ENCODE results near the gene NLRC5.
A peak's percentile ranks its signal among the peaks of the same experiment; 100 is the strongest.

The NLRC5 gene

DNA sequence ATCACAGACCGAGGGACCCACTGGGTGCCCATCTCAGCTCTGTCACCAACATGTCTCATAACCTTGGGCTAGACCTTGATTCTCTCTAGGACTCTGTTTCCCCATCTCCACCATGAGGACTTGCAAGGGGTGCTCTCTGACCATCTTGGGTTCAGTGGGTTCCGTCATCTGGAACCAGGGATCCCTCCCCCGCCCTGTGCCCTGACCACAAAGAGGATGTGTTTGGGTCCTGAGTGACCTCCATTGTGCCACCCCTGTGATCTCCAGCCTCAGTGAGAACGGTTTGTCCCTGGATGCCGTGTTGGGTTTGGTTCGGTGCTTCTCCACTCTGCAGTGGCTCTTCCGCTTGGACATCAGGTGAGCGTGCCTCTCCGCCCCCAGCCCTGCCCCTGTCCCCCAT, 53.9 kb downstream of the NLRC5 start:
- Histone ChIP-seq H3K4me3 (ENCODE audit: control insufficient read depth in 1 of 7, extremely low read depth in 1 of 7, insufficient read depth in 4 of 7, low read depth in 2 of 7, low read length in 6 of 7) (no peak overlapping the region), H3K36me3 (ENCODE audit: control insufficient read depth in 4 of 4, insufficient read depth in 4 of 4, low read length in 3 of 4) (peaks cover 4 to 43% (median 22%) of the 10 kb centered on the region in 4 experiments), H3K27me3 (replicated peaks in 2 of 5; ENCODE audit: control insufficient read depth in 4 of 5, insufficient read depth in 5 of 5, low read length in 4 of 5) (no peaks in the 10 kb centered on the region), H3K27ac (ENCODE audit: insufficient read depth in 1 of 2, low read depth in 1 of 2, low read length in 2 of 2, poor library complexity in 1 of 2, severe bottlenecking in 2 of 2) (no peak overlapping the region), H3K4me1 (ENCODE audit: control extremely low read depth in 1 of 4, control insufficient read depth in 4 of 4, insufficient read depth in 4 of 4, low read length in 3 of 4) (peaks cover 4 to 59% (median 39%) of the 10 kb centered on the region in 4 experiments), H3K9me3 (ENCODE audit: control extremely low read depth in 1 of 5, control insufficient read depth in 4 of 5, insufficient read depth in 2 of 5, low read depth in 1 of 5, low read length in 4 of 5) (peaks cover 0 to 5% (median 0%) of the 10 kb centered on the region in 5 experiments)
- POLR2A ChIA-PET = no interaction called here
- 94% methylated on average over 9 of the region's 9 CpGs for WGBS (ENCODE audit: insufficient coverage)
- CTCF ChIA-PET = no interaction called here
- no peak for DNase-seq

DNA sequence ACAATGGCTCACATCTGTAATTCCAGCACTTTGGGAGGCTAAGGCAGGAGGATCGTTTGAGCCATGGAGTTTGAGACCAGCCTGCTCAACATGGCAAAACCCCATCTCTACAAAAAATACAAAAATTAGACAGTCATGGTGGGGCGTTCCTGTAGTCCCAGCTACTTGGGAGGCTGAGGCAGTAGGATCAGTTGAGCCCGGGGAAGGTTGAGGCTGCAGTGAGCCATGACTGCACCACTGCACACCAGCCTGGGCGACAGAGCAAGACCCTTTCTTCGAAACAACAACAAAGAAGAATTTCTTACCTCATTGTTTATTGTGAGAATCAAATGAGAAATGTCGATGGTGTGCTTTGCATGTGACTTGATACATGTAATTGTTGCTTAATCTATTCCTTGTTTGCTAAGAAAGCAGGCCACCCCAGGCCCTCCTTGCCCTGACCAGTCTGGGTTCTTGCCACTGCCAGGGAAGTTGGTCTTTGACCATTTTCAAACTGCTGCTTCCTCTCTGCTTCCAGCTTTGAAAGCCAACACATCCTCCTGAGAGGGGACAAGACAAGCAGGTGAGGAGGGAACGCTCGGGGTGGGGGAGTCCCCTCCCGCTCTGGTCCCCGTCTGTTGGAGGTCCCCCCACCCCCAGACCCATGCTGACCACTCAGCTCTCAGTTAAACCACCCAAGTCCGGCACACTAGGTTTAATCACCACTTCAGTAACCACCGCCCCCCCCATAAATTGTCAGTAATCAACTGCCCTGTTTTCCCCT, 55.8 kb downstream of the NLRC5 start:
- POLR2A ChIA-PET = interaction anchor here (1.5 kb wide), 1 partner anchor 101 kb away, joined by 3 read pairs; no protein-coding TSS in a partner anchor
- H3K27ac ChIP-seq (ENCODE audit: insufficient read depth in 1 of 2, low read depth in 1 of 2, low read length in 2 of 2, poor library complexity in 1 of 2, severe bottlenecking in 2 of 2) = no peak overlapping the region
- peaks cover 2 to 41% (median 21%) of the 10 kb centered on the region in 4 experiments for H3K4me1 ChIP-seq (ENCODE audit: control extremely low read depth in 1 of 4, control insufficient read depth in 4 of 4, insufficient read depth in 4 of 4, low read length in 3 of 4)
- 89% methylated on average over 3 of the region's 12 CpGs for WGBS (ENCODE audit: insufficient coverage)
- peaks cover 0 to 5% (median 0%) of the 10 kb centered on the region in 5 experiments for H3K9me3 ChIP-seq (ENCODE audit: control extremely low read depth in 1 of 5, control insufficient read depth in 4 of 5, insufficient read depth in 2 of 5, low read depth in 1 of 5, low read length in 4 of 5)
- H3K4me3 ChIP-seq (ENCODE audit: control insufficient read depth in 1 of 7, extremely low read depth in 1 of 7, insufficient read depth in 4 of 7, low read depth in 2 of 7, low read length in 6 of 7) = peak overlapping the region in 1 of 7 experiments; percentile 8
- CTCF ChIA-PET = interaction anchor here (0.9 to 5.9 kb wide), 12 partner anchors 11 to 252 kb away, joined by 3 to 61 read pairs (median 5); partner anchors contain the start of gene CETP
- no peaks in the 10 kb centered on the region for H3K27me3 ChIP-seq (replicated peaks in 2 of 5; ENCODE audit: control insufficient read depth in 4 of 5, insufficient read depth in 5 of 5, low read length in 4 of 5)
- DNase-seq = no peak
- H3K36me3 ChIP-seq (ENCODE audit: control insufficient read depth in 4 of 4, insufficient read depth in 4 of 4, low read length in 3 of 4) = peaks cover 4 to 47% (median 21%) of the 10 kb centered on the region in 4 experiments

DNA sequence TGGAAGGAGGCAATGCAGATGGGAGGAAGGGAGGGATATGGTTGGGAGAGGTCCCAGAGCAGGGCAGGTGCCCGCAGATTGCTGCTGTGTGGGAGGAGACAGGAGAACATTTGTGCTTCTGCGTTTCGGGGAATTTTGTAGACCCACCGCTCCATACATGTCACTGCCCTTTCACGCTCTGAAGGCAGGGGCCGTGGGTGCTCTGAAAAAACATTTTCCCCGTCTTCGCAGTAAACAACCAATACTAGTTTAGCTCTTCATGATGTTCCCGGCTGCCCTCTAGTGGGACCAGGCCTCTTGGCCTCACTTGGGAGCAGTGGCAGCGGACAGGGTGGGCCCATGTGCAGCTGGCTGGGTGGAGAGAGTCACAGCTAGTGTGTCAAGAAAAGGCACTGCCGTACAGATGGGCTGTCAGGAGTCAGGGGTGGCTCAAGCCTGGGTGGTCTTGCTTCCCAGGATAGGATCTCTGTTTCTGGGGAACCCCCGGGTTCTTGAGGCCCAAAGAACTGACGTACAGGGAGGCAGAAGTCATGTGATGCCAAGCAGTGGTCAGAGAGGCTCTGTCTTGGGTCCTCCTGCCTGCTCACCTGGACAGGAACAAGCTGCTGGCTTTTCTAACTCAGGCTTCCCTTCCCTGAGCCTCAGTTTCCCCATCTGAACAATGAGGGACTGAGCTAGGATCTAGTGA, 56.5 kb downstream of the NLRC5 start:
- Histone ChIP-seq H3K27ac (ENCODE audit: insufficient read depth in 1 of 2, low read depth in 1 of 2, low read length in 2 of 2, poor library complexity in 1 of 2, severe bottlenecking in 2 of 2) (no peak overlapping the region), H3K27me3 (replicated peaks in 2 of 5; ENCODE audit: control insufficient read depth in 4 of 5, insufficient read depth in 5 of 5, low read length in 4 of 5) (no peaks in the 10 kb centered on the region), H3K4me3 (ENCODE audit: control insufficient read depth in 1 of 7, extremely low read depth in 1 of 7, insufficient read depth in 4 of 7, low read depth in 2 of 7, low read length in 6 of 7) (peak overlapping the region in 1 of 7 experiments; percentile 8), H3K9me3 (ENCODE audit: control extremely low read depth in 1 of 5, control insufficient read depth in 4 of 5, insufficient read depth in 2 of 5, low read depth in 1 of 5, low read length in 4 of 5) (peaks cover 0 to 3% (median 0%) of the 10 kb centered on the region in 5 experiments), H3K36me3 (ENCODE audit: control insufficient read depth in 4 of 4, insufficient read depth in 4 of 4, low read length in 3 of 4) (peaks cover 4 to 41% (median 19%) of the 10 kb centered on the region in 4 experiments), H3K4me1 (ENCODE audit: control extremely low read depth in 1 of 4, control insufficient read depth in 4 of 4, insufficient read depth in 4 of 4, low read length in 3 of 4) (peaks cover 2 to 33% (median 21%) of the 10 kb centered on the region in 4 experiments)
- peak; percentile 59 to 81 (median 76) for DNase-seq
- WGBS (ENCODE audit: insufficient coverage) = 16% methylated on average over 7 of the region's 13 CpGs
- ChIA-PET POLR2A (interaction anchor here (0.9 to 1.5 kb wide), 2 partner anchors 56 to 102 kb away, joined by 3 to 5 read pairs; partner anchors contain the start of gene NLRC5), CTCF (interaction anchor here (0.7 to 5.9 kb wide), 18 partner anchors 9 to 253 kb away, joined by 3 to 61 read pairs (median 4); partner anchors contain the start of genes CETP and NLRC5)

DNA sequence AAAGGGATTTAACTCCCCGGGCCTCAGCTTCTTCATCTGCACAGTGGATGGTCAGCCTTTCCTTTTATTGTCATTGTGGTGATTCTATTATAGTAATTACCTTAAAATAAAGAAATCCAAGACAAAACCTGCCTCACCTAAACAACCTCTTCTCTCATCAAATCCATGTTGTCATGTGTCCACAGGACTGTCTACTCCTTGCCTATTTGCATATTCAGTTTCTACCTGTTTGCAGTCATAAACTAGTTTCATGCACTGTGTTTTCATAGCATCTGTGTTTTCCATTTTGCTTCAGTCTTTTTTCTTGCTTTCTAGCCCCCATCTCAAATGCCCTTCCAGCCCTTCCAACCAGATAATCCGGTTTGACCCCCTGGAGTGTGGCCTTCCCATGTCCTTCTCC, 58.7 kb downstream of the NLRC5 start:
- POLR2A ChIA-PET = no interaction called here
- no peak overlapping the region for H3K27ac ChIP-seq (ENCODE audit: insufficient read depth in 1 of 2, low read depth in 1 of 2, low read length in 2 of 2, poor library complexity in 1 of 2, severe bottlenecking in 2 of 2)
- no peak overlapping the region for H3K4me3 ChIP-seq (ENCODE audit: control insufficient read depth in 1 of 7, extremely low read depth in 1 of 7, insufficient read depth in 4 of 7, low read depth in 2 of 7, low read length in 6 of 7)
- no peaks in the 10 kb centered on the region for H3K9me3 ChIP-seq (ENCODE audit: control extremely low read depth in 1 of 5, control insufficient read depth in 4 of 5, insufficient read depth in 2 of 5, low read depth in 1 of 5, low read length in 4 of 5)
- no peak for DNase-seq
- peaks cover 0 to 11% (median 5%) of the 10 kb centered on the region in 4 experiments for H3K4me1 ChIP-seq (ENCODE audit: control extremely low read depth in 1 of 4, control insufficient read depth in 4 of 4, insufficient read depth in 4 of 4, low read length in 3 of 4)
- CTCF ChIA-PET = interaction anchor here (5.9 kb wide), 1 partner anchor 85 kb away, joined by 61 read pairs; the partner anchor contains the start of gene CETP
- 100% methylated on average over 1 of the region's 2 CpGs for WGBS (ENCODE audit: insufficient coverage)
- H3K36me3 ChIP-seq (ENCODE audit: control insufficient read depth in 4 of 4, insufficient read depth in 4 of 4, low read length in 3 of 4) = peaks cover 1 to 35% (median 16%) of the 10 kb centered on the region in 4 experiments
- H3K27me3 ChIP-seq (replicated peaks in 2 of 5; ENCODE audit: control insufficient read depth in 4 of 5, insufficient read depth in 5 of 5, low read length in 4 of 5) = no peaks in the 10 kb centered on the region

DNA sequence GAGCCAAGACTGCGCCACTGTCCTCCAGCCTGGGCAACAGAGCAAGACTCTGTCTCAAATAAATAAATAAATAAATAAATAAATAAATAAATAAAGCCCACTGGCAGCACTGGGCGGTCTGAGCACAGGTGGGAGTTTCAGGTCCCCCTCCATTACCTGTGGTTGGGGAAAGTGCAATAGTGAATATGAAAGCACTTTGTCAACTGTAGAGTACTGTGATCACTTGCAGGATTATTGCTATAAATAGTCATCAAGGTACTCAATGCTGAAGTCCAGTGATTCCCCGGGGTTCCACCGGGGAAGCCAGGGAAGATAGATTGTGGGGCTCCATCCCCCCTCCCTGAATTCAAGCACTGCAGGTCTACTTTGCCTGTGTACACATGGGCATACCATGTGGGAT, 60.3 kb downstream of the NLRC5 start:
- no peaks in the 10 kb centered on the region for H3K27me3 ChIP-seq (replicated peaks in 2 of 5; ENCODE audit: control insufficient read depth in 4 of 5, insufficient read depth in 5 of 5, low read length in 4 of 5)
- 100% methylated on average over 3 of the region's 4 CpGs for WGBS (ENCODE audit: insufficient coverage)
- CTCF ChIA-PET = interaction anchor here (5.9 kb wide), 1 partner anchor 86 kb away, joined by 61 read pairs; the partner anchor contains the start of gene CETP
- H3K36me3 ChIP-seq (ENCODE audit: control insufficient read depth in 4 of 4, insufficient read depth in 4 of 4, low read length in 3 of 4) = peaks cover 4 to 30% (median 12%) of the 10 kb centered on the region in 4 experiments
- POLR2A ChIA-PET = no interaction called here
- no peak for DNase-seq
- H3K4me1 ChIP-seq (ENCODE audit: control extremely low read depth in 1 of 4, control insufficient read depth in 4 of 4, insufficient read depth in 4 of 4, low read length in 3 of 4) = peaks cover 0 to 6% (median 2%) of the 10 kb centered on the region in 4 experiments
- no peak overlapping the region for H3K4me3 ChIP-seq (ENCODE audit: control insufficient read depth in 1 of 7, extremely low read depth in 1 of 7, insufficient read depth in 4 of 7, low read depth in 2 of 7, low read length in 6 of 7)
- H3K9me3 ChIP-seq (ENCODE audit: control extremely low read depth in 1 of 5, control insufficient read depth in 4 of 5, insufficient read depth in 2 of 5, low read depth in 1 of 5, low read length in 4 of 5) = no peaks in the 10 kb centered on the region
- H3K27ac ChIP-seq (ENCODE audit: insufficient read depth in 1 of 2, low read depth in 1 of 2, low read length in 2 of 2, poor library complexity in 1 of 2, severe bottlenecking in 2 of 2) = no peak overlapping the region

DNA sequence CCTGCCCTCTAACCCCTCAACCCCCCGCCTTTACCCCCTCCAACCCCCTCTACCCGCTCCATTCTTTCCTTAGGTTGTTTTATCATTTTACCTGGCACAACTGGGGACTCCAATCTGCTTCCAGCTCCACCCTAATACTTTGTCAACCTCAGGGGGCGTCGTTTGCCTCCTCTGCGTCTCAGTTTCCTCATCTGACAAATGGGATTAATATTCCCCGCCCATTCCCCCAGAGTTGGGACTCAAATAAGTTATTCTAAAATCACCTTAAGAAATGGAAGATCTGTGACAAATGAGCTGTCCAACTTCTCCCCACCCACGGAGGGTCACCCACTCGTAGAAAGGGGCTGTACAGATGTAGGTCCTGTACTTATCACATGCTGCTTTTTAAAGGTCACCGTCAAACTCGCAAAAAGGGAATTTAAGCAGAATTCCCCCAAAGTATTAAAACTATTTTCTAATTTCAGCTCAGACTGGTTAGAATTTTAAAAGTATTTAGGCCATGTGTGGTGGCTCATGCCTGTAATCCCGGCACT, 62.4 kb downstream of the NLRC5 start:
- no peak overlapping the region for H3K4me3 ChIP-seq (ENCODE audit: control insufficient read depth in 1 of 7, extremely low read depth in 1 of 7, insufficient read depth in 4 of 7, low read depth in 2 of 7, low read length in 6 of 7)
- ChIA-PET POLR2A (no interaction called here), CTCF (interaction anchor here (1.2 to 1.6 kb wide), 3 partner anchors 18 to 87 kb away, joined by 4 to 5 read pairs (median 4); no protein-coding TSS in a partner anchor)
- no peaks in the 10 kb centered on the region for H3K9me3 ChIP-seq (ENCODE audit: control extremely low read depth in 1 of 5, control insufficient read depth in 4 of 5, insufficient read depth in 2 of 5, low read depth in 1 of 5, low read length in 4 of 5)
- peaks cover 10 to 43% (median 16%) of the 10 kb centered on the region in 4 experiments for H3K36me3 ChIP-seq (ENCODE audit: control insufficient read depth in 4 of 4, insufficient read depth in 4 of 4, low read length in 3 of 4)
- 100% methylated on average over 7 of the region's 11 CpGs for WGBS (ENCODE audit: insufficient coverage)
- H3K4me1 ChIP-seq (ENCODE audit: control extremely low read depth in 1 of 4, control insufficient read depth in 4 of 4, insufficient read depth in 4 of 4, low read length in 3 of 4) = no peaks in the 10 kb centered on the region
- no peak for DNase-seq
- H3K27me3 ChIP-seq (replicated peaks in 2 of 5; ENCODE audit: control insufficient read depth in 4 of 5, insufficient read depth in 5 of 5, low read length in 4 of 5) = no peaks in the 10 kb centered on the region
- H3K27ac ChIP-seq (ENCODE audit: insufficient read depth in 1 of 2, low read depth in 1 of 2, low read length in 2 of 2, poor library complexity in 1 of 2, severe bottlenecking in 2 of 2) = no peak overlapping the region

All from common myeloid progenitor, CD34-positive (primary cell).